GM12878 (cell line): Measurements from ENCODE around the gene P4HA1. TPM values are rescaled to one million over a fixed set of nuclear protein-coding genes. Genes with fewer than 3 reads are reported as not detected.

ENCODE experiments used
- ATF7 ChIP-seq: fragments of 450-650 bp; IDR thresholded peaks from 2 replicates; pipeline ENCODE4 v1.6.1; 2016; ENCODE audit warnings: low read depth, mild to moderate bottlenecking
- BMI1 ChIP-seq: fragments of 450-650 bp; IDR thresholded peaks from 2 replicates; pipeline ENCODE4 v1.6.1; 2016; ENCODE audit warnings: mild to moderate bottlenecking, moderate library complexity, borderline replicate concordance
- HCFC1 ChIP-seq: fragments of 150-350 bp; IDR thresholded peaks from 2 replicates; pipeline ENCODE4 v1.6.1; 2014; ENCODE audit warnings: low read length
- KLF5 ChIP-seq: fragments of 450-650 bp; IDR thresholded peaks from 2 replicates; pipeline ENCODE4 v1.6.1; 2014; ENCODE audit warnings: mild to moderate bottlenecking; ENCODE audit not compliant: partially characterized antibody
- MEF2B ChIP-seq: fragments of 450-650 bp; IDR thresholded peaks from 2 replicates; pipeline ENCODE4 v1.6.1; 2018; ENCODE audit warnings: mild to moderate bottlenecking, moderate library complexity; ENCODE audit not compliant: partially characterized antibody, poor library complexity, severe bottlenecking
- NR2C1 ChIP-seq: fragments of 450-650 bp; IDR thresholded peaks from 2 replicates; pipeline ENCODE4 v1.6.1; 2017; ENCODE audit warnings: antibody characterized with exemption, mild to moderate bottlenecking, moderate library complexity
- PRDM15 ChIP-seq: fragments of 450-650 bp; formaldehyde crosslinking; IDR thresholded peaks from 2 replicates; pipeline ENCODE4 v1.4.0; 2020; ENCODE audit warnings: mild to moderate bottlenecking, moderate library complexity
- SKIL ChIP-seq: fragments of 450-650 bp; IDR thresholded peaks from 2 replicates; pipeline ENCODE4 v1.6.1; 2017; ENCODE audit warnings: mild to moderate bottlenecking, low read depth, inconsistent platforms; ENCODE audit not compliant: poor library complexity, severe bottlenecking
- ZBTB11 ChIP-seq: fragments of 450-650 bp; formaldehyde crosslinking; IDR thresholded peaks from 2 replicates; pipeline ENCODE4 v1.5.0; 2022; ENCODE audit warnings: mild to moderate bottlenecking, missing genetic modification characterization
- ZNF687 ChIP-seq: fragments of 450-650 bp; IDR thresholded peaks from 2 replicates; pipeline ENCODE4 v1.6.1; 2017; ENCODE audit warnings: mild to moderate bottlenecking, moderate library complexity
- polyA plus RNA-seq, 11 experiments: library from polyadenylated mRNA; depleted of rRNA in 4 of 11; unstranded in 6 of 11; stranded (reverse) in 5 of 11; fragments of >200 nt; fragmentation: Nextera tagmentation in 4 of 11; fragmentation: Illumina TruSeq in 1 of 11; extraction: Ambion mirVana in 4 of 11; extraction: Trizol in 1 of 11; gene quantifications; 1 replicate in 1 of 11; 2 replicates in 10 of 11; pipeline versions ENCODE4 v1.2.1 to v1.2.3, GENCODE V29; 2011 to 2016; ENCODE audit warnings: inconsistent platforms in 2 of 11, missing spikeins in 2 of 11, low read depth in 1 of 11
- total RNA-seq, 4 experiments: library from RNA; depleted of rRNA in 3 of 4; stranded (reverse); fragments of >200 nt in 3 of 4; fragmentation: Illumina TruSeq in 1 of 4; extraction: Trizol in 1 of 4; gene quantifications; 2 replicates each; pipeline versions ENCODE4 v1.2.1 to v1.2.3, GENCODE V29; 2013 to 2021
- TF ChIP-seq, protein P1 (sequence below): fragments of 450-650 bp; IDR thresholded peaks from 2 replicates; pipeline ENCODE4 v1.6.1; 2016; ENCODE audit warnings: mild to moderate bottlenecking

The P4HA1 gene
- total and polyA plus RNA-seq, 10 of the 15 experiments (the other 5 are each of a cell fraction or from before 2014, with no cell fraction given) = 15.0 to 160 (median 24.1) TPM

DNA sequence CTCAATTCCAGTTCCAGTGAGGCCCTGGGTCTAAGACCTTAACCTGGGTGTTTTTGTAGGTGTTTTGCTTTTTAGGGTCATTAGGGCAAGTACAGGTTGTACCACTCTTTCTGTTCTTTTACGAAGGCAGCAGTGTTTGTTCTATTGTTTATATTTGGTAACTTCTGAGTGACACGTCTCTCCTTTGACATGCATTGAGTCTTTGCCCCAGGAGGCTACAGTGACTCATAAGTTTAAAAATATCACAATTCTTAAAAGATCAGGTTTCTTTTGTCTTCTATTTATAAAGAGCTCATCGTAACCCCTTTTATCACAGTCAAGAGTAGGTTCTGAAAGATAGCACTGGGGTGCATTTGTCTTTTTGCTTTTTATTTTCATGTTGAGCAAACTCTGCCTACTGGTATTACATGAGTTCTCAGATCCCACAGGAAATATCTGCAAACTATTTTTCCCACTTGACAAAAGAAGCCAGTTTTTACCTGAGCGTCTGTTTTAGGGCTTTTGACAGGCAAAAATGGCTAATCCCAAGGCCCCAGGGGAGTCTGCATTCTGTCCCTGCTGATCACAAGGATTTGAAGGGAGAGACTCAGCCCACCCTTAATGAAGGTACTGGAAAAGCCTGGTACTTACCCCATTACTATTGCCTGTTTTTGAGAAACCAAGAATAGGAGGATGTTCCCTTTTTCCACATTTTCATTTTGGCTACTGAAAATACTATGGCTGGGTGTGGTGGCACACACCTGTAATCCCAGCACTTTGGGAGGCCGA is 21.5 kb upstream of the P4HA1 start (continued):
- TF ChIP-seq ZBTB11 (CRISPR knock-in tag) = no peak
- TF ChIP-seq KLF5 = no peak
- peak; percentile 93 for TF ChIP-seq ATF7
- TF ChIP-seq HCFC1 = no peak
- peak; percentile 96 for TF ChIP-seq MEF2B
- TF ChIP-seq NR2C1 = no peak
- no peak for TF ChIP-seq BMI1
- no peak for TF ChIP-seq PRDM15 (CRISPR knock-in tag)
- TF ChIP-seq, protein P1, sequence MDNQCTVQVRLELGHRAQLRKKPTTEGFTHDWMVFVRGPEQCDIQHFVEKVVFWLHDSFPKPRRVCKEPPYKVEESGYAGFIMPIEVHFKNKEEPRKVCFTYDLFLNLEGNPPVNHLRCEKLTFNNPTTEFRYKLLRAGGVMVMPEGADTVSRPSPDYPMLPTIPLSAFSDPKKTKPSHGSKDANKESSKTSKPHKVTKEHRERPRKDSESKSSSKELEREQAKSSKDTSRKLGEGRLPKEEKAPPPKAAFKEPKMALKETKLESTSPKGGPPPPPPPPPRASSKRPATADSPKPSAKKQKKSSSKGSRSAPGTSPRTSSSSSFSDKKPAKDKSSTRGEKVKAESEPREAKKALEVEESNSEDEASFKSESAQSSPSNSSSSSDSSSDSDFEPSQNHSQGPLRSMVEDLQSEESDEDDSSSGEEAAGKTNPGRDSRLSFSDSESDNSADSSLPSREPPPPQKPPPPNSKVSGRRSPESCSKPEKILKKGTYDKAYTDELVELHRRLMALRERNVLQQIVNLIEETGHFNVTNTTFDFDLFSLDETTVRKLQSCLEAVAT = 0 out of 2 replicates have a peak, but pooled peaks have one; percentile 28
- TF ChIP-seq ZNF687 = 0 out of 2 replicates have a peak, but pooled peaks have one; percentile 50
- TF ChIP-seq SKIL = peak; percentile 84
